A549 (cell line): ENCODE measurements around the gene FAS. TPM values are rescaled to one million over a fixed set of nuclear protein-coding genes. Genes with fewer than 3 reads are reported as not detected.

Experiments
- ATAC-seq, 2 experiments: fragments of 200-7000 bp in 1 of 2; fragments of >200 bp in 1 of 2; cut with Nextera tagmentation in 1 of 2; cut with Tn5 transposase in 1 of 2; 3 replicates each; pipeline versions ENCODE4 v1.8.0 to v1.9.1; 2018 to 2020; ENCODE audit warnings: mild to moderate bottlenecking in 1 of 2, moderate library complexity in 1 of 2
- CTCF ChIA-PET: fragments of 300-600 bp; sonication (Branson Sonifier 250); formaldehyde crosslinking; extraction: SDS; loops from one replicate; lab custom pipeline; 2021; ENCODE audit warnings: antibody characterized with exemption, inconsistent platforms; lab: Yijun Ruan, JAX
- POLR2A ChIA-PET: fragments of 350-600 bp; formaldehyde crosslinking; extraction: SDS; loops from one replicate; lab custom pipeline; 2021; ENCODE audit warnings: antibody characterized with exemption, inconsistent platforms; lab: Yijun Ruan, JAX
- DNase-seq, 2 experiments: peaks; one replicate each; pipeline versions ENCODE4 v3.0.0 to v3.0.0-alpha.2; 2011 to 2016; ENCODE audit warnings: low read depth in 1 of 2, low spot score in 1 of 2
- FAIRE-seq: peaks from 2 replicates; lab custom pipeline; 2011; peaks lifted over from hg19 to GRCh38; lab: Jason Lieb, UNC
- H3K27ac ChIP-seq, 2 experiments: fragments of >200 bp; sonication (Bioruptor Twin); formaldehyde crosslinking; 3 replicates each; pipeline ENCODE4 v1.5.1; 2016 to 2017
- H3K4me1 ChIP-seq: fragments of >200 bp; sonication (Bioruptor Twin); formaldehyde crosslinking; 3 replicates; pipeline ENCODE4 v1.6.1; 2016
- H3K4me2 ChIP-seq: fragments of >200 bp; sonication (Bioruptor Twin); formaldehyde crosslinking; 3 replicates; pipeline ENCODE4 v1.6.1; 2016
- H3K4me3 ChIP-seq: fragments of >200 bp; sonication (Bioruptor Twin); formaldehyde crosslinking; 3 replicates; pipeline ENCODE4 v1.5.1; 2016
- H3K9me3 ChIP-seq: fragments of >200 bp; sonication (Bioruptor Twin); formaldehyde crosslinking; 3 replicates; pipeline ENCODE4 v1.6.1; 2016
- BCL3 ChIP-seq: fragments of >200 bp; sonication (Bioruptor Twin); formaldehyde crosslinking; IDR thresholded peaks from 3 replicates; pipeline ENCODE4 v1.6.1; 2016
- CHD2 ChIP-seq: fragments of 150-350 bp; IDR thresholded peaks from 2 replicates; pipeline ENCODE4 v1.6.1; 2014; ENCODE audit warnings: low read length; ENCODE audit not compliant: partially characterized antibody
- CTCF ChIP-seq: fragments of >200 bp; sonication (Bioruptor Twin); formaldehyde crosslinking; IDR thresholded peaks from 3 replicates; pipeline ENCODE4 v1.5.1; 2016
- E2F6 ChIP-seq: IDR thresholded peaks from 2 replicates; pipeline ENCODE4 v1.6.1; 2012; ENCODE audit warnings: low read depth, borderline replicate concordance
- EHF ChIP-seq: fragments of 250-450 bp; sonication (Bioruptor Pico); IDR thresholded peaks from 2 replicates; pipeline ENCODE4 v1.5.0; 2020; ENCODE audit warnings: mild to moderate bottlenecking
- EHMT2 ChIP-seq: fragments of 200-600 bp; sonication (generic); IDR thresholded peaks from 2 replicates; pipeline ENCODE4 v1.6.1; 2016; ENCODE audit warnings: antibody characterized with exemption, low read depth, mild to moderate bottlenecking, moderate library complexity
- EP300 ChIP-seq, 2 experiments: fragments of >200 bp; sonication (Bioruptor Twin); formaldehyde crosslinking; IDR thresholded peaks; 2 replicates in 1 of 2; 3 replicates in 1 of 2; pipeline ENCODE4 v1.6.1; 2016 to 2017
- FOSL2 ChIP-seq, 2 experiments: fragments of 450-650 bp in 1 of 2; fragments of >200 bp in 1 of 2; sonication (Bioruptor Twin) in 1 of 2; formaldehyde crosslinking; IDR thresholded peaks; 2 replicates each; pipeline versions ENCODE4 v1.5.0 to v1.6.1; 2016 to 2020; ENCODE audit warnings: mild to moderate bottlenecking in 1 of 2, moderate library complexity in 1 of 2
- FOXS1 ChIP-seq: fragments of 250-450 bp; sonication (Bioruptor Pico); IDR thresholded peaks from 2 replicates; pipeline ENCODE4 v1.5.0; 2020; ENCODE audit warnings: mild to moderate bottlenecking, moderate library complexity
- GATA3 ChIP-seq: IDR thresholded peaks from 2 replicates; pipeline ENCODE4 v1.6.1; 2012; ENCODE audit warnings: borderline replicate concordance
- HDAC2 ChIP-seq: fragments of 200-600 bp; sonication (generic); IDR thresholded peaks from 2 replicates; pipeline ENCODE4 v1.6.1; 2016
- HES2 ChIP-seq: fragments of >200 bp; sonication (Bioruptor Twin); formaldehyde crosslinking; IDR thresholded peaks from 2 replicates; pipeline ENCODE4 v1.6.1; 2016
- HEYL ChIP-seq: fragments of 250-450 bp; sonication (Bioruptor Pico); IDR thresholded peaks from 2 replicates; pipeline ENCODE4 v1.8.0; 2021; ENCODE audit warnings: mild to moderate bottlenecking, moderate library complexity
- HOXB5 ChIP-seq: fragments of 250-450 bp; sonication (Bioruptor Pico); IDR thresholded peaks from 2 replicates; pipeline ENCODE4 v1.5.0; 2020; ENCODE audit warnings: mild to moderate bottlenecking, moderate library complexity
- NPAS2 ChIP-seq: fragments of 250-450 bp; sonication (Bioruptor Pico); IDR thresholded peaks from 2 replicates; pipeline ENCODE4 v1.8.0; 2022; ENCODE audit warnings: mild to moderate bottlenecking, moderate library complexity, borderline replicate concordance
- PBX3 ChIP-seq: IDR thresholded peaks from 2 replicates; pipeline ENCODE4 v1.6.1; 2012
- PHF8 ChIP-seq: fragments of 200-600 bp; sonication (generic); IDR thresholded peaks from 2 replicates; pipeline ENCODE4 v1.6.1; 2016; ENCODE audit warnings: low read depth, mild to moderate bottlenecking, antibody characterized with exemption, moderate library complexity, borderline replicate concordance
- POLR2A ChIP-seq: IDR thresholded peaks from 2 replicates; pipeline ENCODE4 v1.6.1; 2012; ENCODE audit warnings: mild to moderate bottlenecking, low read length
- POLR2AphosphoS2 ChIP-seq: conservative IDR thresholded peaks from 2 replicates; pipeline ENCODE4 v1.6.1; 2012; ENCODE audit warnings: low read length, improper control_type of control experiment, inconsistent platforms
- RAD21 ChIP-seq, 2 experiments: fragments of >200 bp in 1 of 2; sonication (Bioruptor Twin) in 1 of 2; formaldehyde crosslinking in 1 of 2; IDR thresholded peaks in 1 of 2; conservative IDR thresholded peaks in 1 of 2; 2 replicates in 1 of 2; 3 replicates in 1 of 2; pipeline ENCODE4 v1.6.1; 2012 to 2018; ENCODE audit warnings: inconsistent platforms in 1 of 2
- RFX5 ChIP-seq: fragments of 450-650 bp; IDR thresholded peaks from 2 replicates; pipeline ENCODE4 v1.7.1; 2014; ENCODE audit warnings: antibody characterized with exemption, mild to moderate bottlenecking, moderate library complexity
- SMC3 ChIP-seq: fragments of >200 bp; sonication (Bioruptor Twin); formaldehyde crosslinking; IDR thresholded peaks from 3 replicates; pipeline ENCODE4 v1.6.1; 2018; ENCODE audit warnings: inconsistent platforms
- SREBF2 ChIP-seq: fragments of 450-650 bp; IDR thresholded peaks from 2 replicates; pipeline ENCODE4 v1.6.1; 2014; ENCODE audit warnings: mild to moderate bottlenecking, moderate library complexity
- TFCP2L1 ChIP-seq: fragments of 250-450 bp; sonication (Bioruptor Pico); IDR thresholded peaks from 2 replicates; pipeline ENCODE4 v1.5.0; 2021; ENCODE audit warnings: mild to moderate bottlenecking
- TP53 ChIP-seq: fragments of 250-450 bp; sonication (Bioruptor Pico); IDR thresholded peaks from 2 replicates; pipeline ENCODE4 v1.5.0; 2021; ENCODE audit warnings: mild to moderate bottlenecking, moderate library complexity
- ZC3H11A ChIP-seq: fragments of 450-650 bp; IDR thresholded peaks from 2 replicates; pipeline ENCODE4 v1.6.1; 2014; ENCODE audit warnings: antibody characterized with exemption, mild to moderate bottlenecking
- ZSCAN20 ChIP-seq: fragments of 250-450 bp; sonication (Bioruptor Pico); IDR thresholded peaks from 2 replicates; pipeline ENCODE4 v1.8.0; 2022; ENCODE audit warnings: mild to moderate bottlenecking, moderate library complexity
- WGBS: methylation state at CpG from one replicate; pipeline ENCODE4 v1.1.6; 2017; ENCODE audit errors: missing lambda C conversion rate; 5-methylcytosine and 5-hydroxymethylcytosine counted together
- polyA plus RNA-seq, 4 experiments: library from polyadenylated mRNA; depleted of rRNA in 3 of 4; stranded (reverse); fragments of >200 nt; fragmentation: RNase III in 1 of 4; extraction: RNeasy Plus Mini Kit Qiagen cat#74134 plus additional on column Dnase treatment in 1 of 4; gene quantifications; 2 replicates in 3 of 4; 3 replicates in 1 of 4; pipeline ENCODE4 v1.2.3, GENCODE V29; 2011 to 2017

FAS gene
- polyA plus RNA-seq, 2 of the 4 experiments (the other 2 are of a cell fraction): 21.0 to 29.5 TPM

GRCh38 chr10:89042562-89042961 lies 52.0 kb downstream of the FAS start:
- no peak for DNase-seq

GRCh38 chr10:89043052-89043451 lies 52.5 kb downstream of the FAS start:
- no peaks in the 10 kb centered on the region for H3K9me3 ChIP-seq

More at GRCh38 chr10:89042562-89042961, 52.0 kb downstream of the FAS start:
- Histone ChIP-seq H3K4me3 (no peak overlapping the region), H3K27ac (no peak overlapping the region), H3K4me2 (no peak overlapping the region), H3K4me1 (no peaks in the 10 kb centered on the region), H3K9me3 (no peaks in the 10 kb centered on the region)
- 45% methylated on average over 2 of the region's 2 CpGs for WGBS
- ATAC-seq (no peak), FAIRE-seq (no peak)
- TF ChIP-seq CTCF (no peak), CHD2 (no peak), ZC3H11A (no peak), SMC3 (no peak), TP53 (CRISPR knock-in tag) (no peak), E2F6 (no peak), RFX5 (no peak), HES2 (no peak), FOSL2 (IDR thresholded peaks at IDR 0.05) (no peak), FOSL2 (CRISPR knock-in tag; IDR thresholded peaks at IDR 0.05) (no peak), EP300 (IDR thresholded peaks at IDR 0.05) (no peak), POLR2A (no peak), RAD21 (conservative IDR thresholded peaks at IDR 0.05 in 1 of 2, IDR thresholded peaks at IDR 0.05 in 1 of 2) (no peak), SREBF2 (no peak), GATA3 (no peak), NPAS2 (CRISPR knock-in tag) (no peak), FOXS1 (CRISPR knock-in tag) (no peak)
- ChIA-PET POLR2A (no interaction called here), CTCF (interaction anchor here (1.0 to 3.3 kb wide), 2 partner anchors 12 to 173 kb away, joined by 3 to 16 read pairs; no protein-coding TSS in a partner anchor)

More at GRCh38 chr10:89043052-89043451, 52.5 kb downstream of the FAS start:
- Histone ChIP-seq H3K4me3 (no peak overlapping the region), H3K27ac (no peak overlapping the region), H3K4me1 (no peaks in the 10 kb centered on the region), H3K4me2 (no peak overlapping the region)
- POLR2A ChIA-PET: no interaction called here
- CTCF ChIA-PET: interaction anchor here (1.0 to 3.3 kb wide), 3 partner anchors 13 to 173 kb away, joined by 3 to 16 read pairs (median 3); no protein-coding TSS in a partner anchor
- 66% methylated on average over 4 of the region's 4 CpGs for WGBS
- ATAC-seq (no peak), DNase-seq (no peak), FAIRE-seq (no peak)
- TF ChIP-seq HEYL (CRISPR knock-in tag) (no peak), EHF (CRISPR knock-in tag) (no peak), TFCP2L1 (no peak), CHD2 (no peak), HES2 (no peak), GATA3 (no peak), POLR2AphosphoS2 (no peak), ZSCAN20 (CRISPR knock-in tag) (no peak), PBX3 (no peak), HOXB5 (CRISPR knock-in tag) (no peak), EHMT2 (no peak), E2F6 (no peak), HDAC2 (no peak), BCL3 (no peak), PHF8 (no peak)
